Nephron (organoid): Measurements from ENCODE around the gene GRIK4.

Experiments
- H3K27ac Mint-ChIP-seq, 3 experiments: 2 replicates each; pipeline ENCODE4 v1.8.0; 2020; ENCODE audit warnings: mixed read lengths in 3 of 3, mild to moderate bottlenecking in 2 of 3, moderate library complexity in 1 of 3
- H3K27me3 Mint-ChIP-seq: 2 replicates; pipeline ENCODE4 v1.8.0; 2021; ENCODE audit warnings: low read depth, mild to moderate bottlenecking, moderate library complexity, mixed read lengths
- H3K36me3 Mint-ChIP-seq: 2 replicates; pipeline ENCODE4 v1.8.0; 2020; ENCODE audit warnings: low read depth, mixed read lengths
- H3K4me1 Mint-ChIP-seq: 2 replicates; pipeline ENCODE4 v1.8.0; 2020; ENCODE audit warnings: mixed read lengths
- H3K4me3 Mint-ChIP-seq, 3 experiments: 2 replicates each; pipeline ENCODE4 v1.8.0; 2020; ENCODE audit warnings: mild to moderate bottlenecking in 3 of 3, mixed read lengths in 3 of 3, moderate library complexity in 2 of 3
- H3K9me3 Mint-ChIP-seq: 2 replicates; pipeline ENCODE4 v1.8.0; 2020; ENCODE audit warnings: mixed read lengths
- CTCF ChIP-seq, 3 experiments: fragments of 200-600 bp; sonication (generic); IDR thresholded peaks; one replicate each; pipeline ENCODE4 v1.5.0; 2021; ENCODE audit warnings: antibody characterized with exemption in 3 of 3; ENCODE audit not compliant: unreplicated experiment in 3 of 3

Gene GRIK4

DNA sequence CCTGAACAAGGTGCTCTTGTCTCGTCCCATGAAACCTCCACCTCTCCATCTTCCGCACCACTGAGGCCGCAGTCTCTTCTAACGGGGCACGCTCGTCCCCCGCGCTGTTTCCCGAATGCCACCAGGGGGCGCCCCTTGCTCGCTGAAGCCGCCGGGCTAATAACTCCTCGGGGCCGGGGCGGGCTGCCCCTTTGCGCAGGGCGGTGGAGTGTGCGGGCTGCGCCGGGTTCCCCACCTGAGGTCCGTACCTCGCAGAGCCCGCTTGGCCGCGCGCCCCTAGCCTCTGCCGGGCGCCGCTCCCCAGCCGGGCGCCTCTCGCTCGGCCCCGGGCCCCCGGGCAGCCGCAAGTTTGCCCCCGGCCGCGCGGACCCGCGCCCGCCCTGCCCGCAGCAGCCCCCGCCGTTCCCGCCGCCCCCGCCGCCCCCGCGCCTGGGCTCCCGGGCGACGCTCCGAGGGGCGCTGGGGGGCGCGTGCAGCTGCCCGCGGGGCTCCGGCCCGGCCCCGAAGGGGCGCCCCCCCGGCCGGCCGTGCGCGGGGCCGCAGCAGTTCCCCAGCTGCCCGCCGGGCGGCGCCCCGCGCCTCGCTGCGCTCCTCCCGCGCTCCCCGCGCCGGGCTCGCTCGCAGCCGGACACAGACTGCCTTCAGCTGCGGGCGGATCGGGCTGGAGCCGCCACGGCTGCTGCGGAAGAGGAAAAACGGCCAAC, at the start of gene GRIK4:
GRIK4 (plus strand) TSS at position 633 of the 704 bp plus-strand sequence. CDS start 148,571 bp downstream, outside the sequence.
- Mint-ChIP-seq H3K9me3 (no peaks in the 10 kb centered on the region), H3K36me3 (no peaks in the 10 kb centered on the region), H3K27ac (peak within 1 kb of the TSS in 1 of 3 experiments; percentile 14), H3K27me3 (peaks cover 49% of the 10 kb centered on the region), H3K4me1 (peaks cover 3% of the 10 kb centered on the region), H3K4me3 (peak within 1 kb of the TSS; percentile 75 to 79 (median 75))
- peak; percentile 92 to 95 (median 93) for TF ChIP-seq CTCF (IDR thresholded peaks at IDR 0.05; ENCODE audit: unreplicated experiment in 3 of 3)

DNA sequence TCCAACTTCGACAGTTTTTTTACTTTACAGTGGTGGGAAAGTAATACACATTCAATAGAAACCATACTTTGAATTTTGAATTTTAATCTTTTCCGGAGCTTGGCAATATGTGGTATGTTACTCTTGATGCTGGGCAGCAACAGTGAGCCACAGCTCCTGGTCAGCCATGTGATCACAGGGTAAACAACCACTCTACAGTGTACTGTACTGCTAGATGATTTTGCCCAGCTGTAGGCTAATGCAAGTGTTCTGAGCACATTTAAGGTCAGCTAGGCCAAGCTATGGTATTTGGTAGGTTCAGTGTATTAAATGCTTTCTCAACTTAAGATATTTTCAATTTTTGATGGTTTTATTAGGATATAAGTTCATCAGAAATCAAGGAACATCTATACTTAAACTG, 48.7 kb upstream of the GRIK4 start:
- Mint-ChIP-seq H3K9me3 (no peaks in the 10 kb centered on the region), H3K27me3 (no peaks in the 10 kb centered on the region), H3K4me1 (no peaks in the 10 kb centered on the region), H3K4me3 (no peak overlapping the region), H3K36me3 (peaks cover 84% of the 10 kb centered on the region), H3K27ac (no peak overlapping the region)
- no peak for TF ChIP-seq CTCF (IDR thresholded peaks at IDR 0.05; ENCODE audit: unreplicated experiment in 3 of 3)

DNA sequence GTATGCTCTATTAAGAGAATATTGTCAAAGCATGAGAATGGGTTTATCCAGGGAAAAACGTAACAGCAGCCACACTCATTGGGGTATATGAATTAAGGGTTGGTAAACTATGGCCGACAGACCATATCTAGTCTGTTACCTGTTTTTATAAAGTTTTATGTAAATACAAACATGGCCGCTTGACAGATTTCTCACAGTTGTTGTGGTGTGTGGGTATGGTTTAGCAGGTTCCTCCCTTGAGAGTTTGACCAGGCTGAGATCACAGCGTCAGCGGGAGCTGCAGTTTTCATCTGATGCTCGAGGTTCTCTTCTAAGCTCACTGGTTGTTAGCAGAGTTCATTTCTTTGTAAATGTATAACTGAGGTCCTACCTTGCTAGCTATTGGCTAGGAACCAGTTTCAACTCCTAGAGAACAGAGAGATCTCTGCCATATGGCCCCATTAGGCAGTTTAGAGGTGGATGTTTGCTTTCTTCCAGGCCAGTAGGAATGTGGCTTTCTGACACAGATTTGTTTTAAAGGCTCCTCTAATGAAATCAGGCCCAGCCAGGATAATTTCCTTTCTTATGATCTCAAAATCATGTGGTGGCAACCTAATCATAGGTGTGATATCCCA, 45.5 kb upstream of the GRIK4 start:
- no peak for TF ChIP-seq CTCF (IDR thresholded peaks at IDR 0.05; ENCODE audit: unreplicated experiment in 3 of 3)
- Mint-ChIP-seq H3K4me1 (no peaks in the 10 kb centered on the region), H3K27ac (no peak overlapping the region), H3K27me3 (no peaks in the 10 kb centered on the region), H3K9me3 (no peaks in the 10 kb centered on the region), H3K36me3 (peaks cover 79% of the 10 kb centered on the region), H3K4me3 (no peak overlapping the region)

GRCh38 chr11:120467627-120468026, 43.9 kb upstream of the GRIK4 start:
- Mint-ChIP-seq H3K27ac (no peak overlapping the region), H3K4me3 (no peak overlapping the region), H3K9me3 (no peaks in the 10 kb centered on the region), H3K27me3 (no peaks in the 10 kb centered on the region), H3K4me1 (no peaks in the 10 kb centered on the region), H3K36me3 (peaks cover 78% of the 10 kb centered on the region)
- no peak for TF ChIP-seq CTCF (IDR thresholded peaks at IDR 0.05; ENCODE audit: unreplicated experiment in 3 of 3)

- Mint-ChIP-seq H3K9me3 (no peaks in the 10 kb centered on the region), H3K4me3 (no peak overlapping the region), H3K27ac (no peak overlapping the region), H3K27me3 (no peaks in the 10 kb centered on the region), H3K36me3 (peaks cover 74% of the 10 kb centered on the region), H3K4me1 (no peaks in the 10 kb centered on the region)
- TF ChIP-seq CTCF (IDR thresholded peaks at IDR 0.05; ENCODE audit: unreplicated experiment in 3 of 3), result no peak
These were observed 40.4 kb upstream of the GRIK4 start for GRCh38 chr11:120471131-120471530.

- H3K27me3 Mint-ChIP-seq, result no peaks in the 10 kb centered on the region
- H3K4me3 Mint-ChIP-seq, result no peak overlapping the region
These were observed 39.6 kb upstream of the GRIK4 start for GRCh38 chr11:120471994-120472393.

More at GRCh38 chr11:120471994-120472393, 39.6 kb upstream of the GRIK4 start:
- H3K9me3 Mint-ChIP-seq, result no peaks in the 10 kb centered on the region
- no peak overlapping the region for H3K27ac Mint-ChIP-seq
- H3K4me1 Mint-ChIP-seq, result no peaks in the 10 kb centered on the region
- TF ChIP-seq CTCF (IDR thresholded peaks at IDR 0.05; ENCODE audit: unreplicated experiment in 3 of 3), result no peak
- peaks cover 72% of the 10 kb centered on the region for H3K36me3 Mint-ChIP-seq
